KBM-7 (cell line): ENCODE data around the gene ZNF736.

ENCODE experiments used
- DNase-seq: peaks from one replicate; pipeline ENCODE4 v3.0.0-alpha.2; 2015
- in situ Hi-C: fragments of 300-500 bp; cut with MboI; formaldehyde crosslinking; loops from 2 replicates; pipeline ENCODE4 v1.14.3; 2020; ENCODE audit warnings: low sequenced_read_pairs, low pct_unique_long_range_greater_than_20kb, mixed read lengths

The ZNF736 gene

GRCh38 chr7:64373017-64373416 lies 59.3 kb downstream of the ZNF736 start:
- in situ Hi-C loops = no loop called here

GRCh38 chr7:64400401-64400800 lies 86.6 kb downstream of the ZNF736 start:
- in situ Hi-C loops = no loop called here
- DNase-seq = no peak

More at GRCh38 chr7:64373017-64373416, 59.3 kb downstream of the ZNF736 start:
- DNase-seq = no peak
